Measurements from ENCODE around the gene CABP1. TPM values are rescaled to one million over a fixed set of nuclear protein-coding genes. Genes with fewer than 3 reads are reported as not detected.

The CABP1 gene
- total RNA-seq, 2 experiments from 2014 or later, result not detected

DNA sequence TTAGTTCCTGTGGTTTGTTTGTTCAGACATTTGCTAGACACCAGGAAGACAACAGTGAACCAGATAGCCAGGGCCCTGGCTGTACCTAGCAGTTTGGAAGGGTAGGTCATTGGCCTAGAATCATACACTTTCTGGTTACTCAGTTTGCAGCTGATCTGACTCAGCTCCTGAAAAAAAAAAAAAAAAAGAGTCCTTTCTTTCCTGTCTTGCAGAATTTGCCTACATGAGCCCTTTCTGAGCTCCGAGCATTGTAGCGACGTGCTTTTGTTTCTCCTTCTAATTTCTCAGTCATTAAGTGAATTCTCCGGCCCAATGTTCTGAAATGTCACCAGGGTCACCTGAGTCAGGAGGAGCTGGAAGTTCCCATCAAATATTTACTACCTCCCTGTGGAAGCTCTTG, 2.4 kb downstream of the CABP1 start:
- no peak overlapping the region for H3K4me3 Mint-ChIP-seq
- peaks cover 9% of the 10 kb centered on the region for H3K4me1 Mint-ChIP-seq (ENCODE audit: low read depth)
- peaks cover 46% of the 10 kb centered on the region for H3K27me3 Mint-ChIP-seq (ENCODE audit: low read depth)
- H3K36me3 Mint-ChIP-seq (ENCODE audit: low read depth), result no peaks in the 10 kb centered on the region
- DNase-seq, result no peak
- intact Hi-C loops (cut with micrococcal nuclease), result loop anchor here (5.0 kb wide), 1 partner anchor 209 kb away; no protein-coding TSS in a partner anchor
- H3K27ac Mint-ChIP-seq, result no peak overlapping the region
- H3K9me3 Mint-ChIP-seq, result no peaks in the 10 kb centered on the region
- CTCF ChIA-PET, result no interaction called here

DNA sequence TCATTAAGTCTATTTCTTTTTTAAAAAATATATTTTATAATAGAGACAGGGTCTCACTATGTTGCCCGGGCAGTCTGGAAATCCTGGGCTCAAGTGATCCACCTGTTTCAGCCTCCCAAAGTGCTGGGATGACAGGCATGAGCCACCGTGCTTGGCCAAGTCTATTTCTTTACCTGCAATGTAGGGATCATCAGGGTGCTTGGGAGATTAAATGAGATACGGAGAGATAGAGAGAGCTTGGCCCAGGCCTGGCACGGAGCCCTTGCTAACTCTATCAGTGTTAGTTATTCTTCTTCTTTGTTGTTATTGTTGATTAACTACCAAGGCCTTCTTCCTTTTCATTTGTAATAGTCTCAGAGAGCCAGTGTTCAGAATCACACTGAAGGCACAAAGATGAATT, 3.1 kb downstream of the CABP1 start:
- H3K36me3 Mint-ChIP-seq (ENCODE audit: low read depth), result no peaks in the 10 kb centered on the region
- no peak for DNase-seq
- intact Hi-C loops (cut with micrococcal nuclease), result loop anchor here (5.0 kb wide), 1 partner anchor 209 kb away; no protein-coding TSS in a partner anchor
- H3K9me3 Mint-ChIP-seq, result no peaks in the 10 kb centered on the region
- no peak overlapping the region for H3K27ac Mint-ChIP-seq
- H3K4me3 Mint-ChIP-seq, result no peak overlapping the region
- H3K27me3 Mint-ChIP-seq (ENCODE audit: low read depth), result peaks cover 49% of the 10 kb centered on the region
- peaks cover 12% of the 10 kb centered on the region for H3K4me1 Mint-ChIP-seq (ENCODE audit: low read depth)
- CTCF ChIA-PET, result interaction anchor here (1.2 kb wide), 1 partner anchor 71 kb away, joined by 3 read pairs; no protein-coding TSS in a partner anchor

DNA sequence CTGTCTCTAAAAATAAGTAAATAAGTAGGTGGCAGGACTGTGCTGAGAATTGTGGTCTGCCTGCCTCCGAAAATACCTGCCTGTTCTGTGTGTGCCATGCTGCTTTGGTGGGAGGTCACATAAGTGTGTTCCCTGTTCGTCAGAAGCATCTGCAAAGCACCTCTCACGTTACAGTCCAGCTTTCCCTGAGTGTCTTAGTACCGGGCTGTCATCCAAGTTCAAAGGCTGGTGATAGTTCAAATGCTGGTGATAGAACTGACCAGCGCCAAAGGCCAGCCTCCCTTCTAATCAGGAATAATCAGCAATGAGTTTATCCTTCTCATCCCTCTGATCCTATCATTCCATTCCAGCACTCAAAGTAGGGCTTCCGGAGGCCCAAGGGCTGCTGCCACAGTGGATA, 5.6 kb downstream of the CABP1 start:
- Mint-ChIP-seq H3K4me1 (ENCODE audit: low read depth) (peaks cover 18% of the 10 kb centered on the region), H3K27ac (no peak overlapping the region), H3K9me3 (no peaks in the 10 kb centered on the region), H3K4me3 (no peak overlapping the region), H3K27me3 (ENCODE audit: low read depth) (peaks cover 64% of the 10 kb centered on the region), H3K36me3 (ENCODE audit: low read depth) (no peaks in the 10 kb centered on the region)
- no peak for DNase-seq
- CTCF ChIA-PET, result interaction anchor here (0.7 to 6.3 kb wide), 17 partner anchors 12 to 367 kb away, joined by 3 to 129 read pairs (median 4); partner anchors contain the start of gene POP5
- intact Hi-C loops (cut with micrococcal nuclease), result no loop called here

DNA sequence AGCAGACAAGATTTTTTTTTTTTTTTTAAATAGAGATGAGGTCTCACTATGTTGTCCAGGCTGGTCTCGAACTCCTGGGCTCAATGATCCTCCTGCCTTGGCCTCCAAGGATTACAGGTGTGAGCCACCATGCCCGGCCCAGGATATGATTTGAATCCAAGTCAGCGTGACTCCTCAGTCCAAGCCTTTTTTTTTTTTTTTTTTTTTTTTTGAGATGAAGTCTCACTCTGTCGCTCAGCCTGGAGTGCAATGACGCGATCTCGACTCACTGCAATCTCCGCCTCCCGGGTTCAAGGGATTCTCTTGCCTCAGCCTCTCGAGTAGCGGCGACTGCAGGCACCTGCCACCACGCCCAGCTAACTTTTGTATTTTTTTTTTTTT, 6.9 kb downstream of the CABP1 start:
- Mint-ChIP-seq H3K9me3 (no peaks in the 10 kb centered on the region), H3K4me3 (no peak overlapping the region), H3K4me1 (ENCODE audit: low read depth) (peaks cover 12% of the 10 kb centered on the region), H3K27ac (no peak overlapping the region), H3K27me3 (ENCODE audit: low read depth) (peaks cover 57% of the 10 kb centered on the region), H3K36me3 (ENCODE audit: low read depth) (no peaks in the 10 kb centered on the region)
- intact Hi-C loops (cut with micrococcal nuclease), result loop anchor here (1.0 kb wide), 3 partner anchors 67 to 449 kb away; no protein-coding TSS in a partner anchor
- no peak for DNase-seq
- CTCF ChIA-PET, result interaction anchor here (0.6 to 6.3 kb wide), 24 partner anchors 11 to 462 kb away, joined by 3 to 129 read pairs (median 6); partner anchors contain the start of gene POP5

DNA sequence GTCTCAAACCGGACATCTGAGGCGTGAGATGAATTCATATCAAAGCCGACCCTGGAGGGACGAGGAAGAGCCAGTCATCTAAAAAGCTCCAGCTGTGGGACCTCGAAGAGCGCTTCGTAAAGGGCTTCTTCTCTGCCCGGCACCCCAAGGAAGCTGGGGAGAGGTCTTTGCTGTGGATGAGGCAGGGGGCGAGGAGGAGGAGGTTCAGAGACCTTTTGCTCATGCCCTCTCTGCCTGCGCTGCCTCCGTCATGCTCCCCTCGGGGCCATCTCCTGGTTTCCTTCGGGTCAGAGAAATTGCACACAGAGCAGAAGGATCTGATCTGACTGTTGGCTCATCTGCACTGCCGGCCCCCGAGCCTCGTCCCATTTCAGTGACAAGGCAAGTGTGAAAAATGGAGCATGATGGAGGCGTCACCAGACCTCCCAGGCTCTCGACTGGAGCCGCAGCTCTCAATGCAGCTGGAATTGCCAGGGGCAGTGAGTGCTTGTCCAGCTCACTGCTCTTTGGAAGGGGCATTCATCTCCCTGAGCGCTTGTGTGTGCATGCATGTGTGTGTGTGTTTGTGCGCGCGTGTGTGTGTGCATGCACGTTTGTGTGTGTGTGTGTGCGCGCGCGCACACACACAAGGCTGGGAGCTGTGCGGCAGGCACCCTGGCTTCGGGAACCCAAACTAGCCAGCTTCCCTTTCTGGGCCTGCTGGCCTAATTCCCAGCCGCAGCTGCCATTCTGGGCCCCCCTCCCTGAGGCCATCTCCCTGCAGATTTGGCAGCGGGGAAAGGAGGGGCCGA, 9.2 kb downstream of the CABP1 start:
- no peak for DNase-seq
- H3K9me3 Mint-ChIP-seq, result no peaks in the 10 kb centered on the region
- CTCF ChIA-PET, result interaction anchor here (0.6 to 6.3 kb wide), 49 partner anchors 9 to 636 kb away, joined by 3 to 129 read pairs (median 4); partner anchors contain the start of genes ACADS, CABP1, POP5 and UNC119B

DNA sequence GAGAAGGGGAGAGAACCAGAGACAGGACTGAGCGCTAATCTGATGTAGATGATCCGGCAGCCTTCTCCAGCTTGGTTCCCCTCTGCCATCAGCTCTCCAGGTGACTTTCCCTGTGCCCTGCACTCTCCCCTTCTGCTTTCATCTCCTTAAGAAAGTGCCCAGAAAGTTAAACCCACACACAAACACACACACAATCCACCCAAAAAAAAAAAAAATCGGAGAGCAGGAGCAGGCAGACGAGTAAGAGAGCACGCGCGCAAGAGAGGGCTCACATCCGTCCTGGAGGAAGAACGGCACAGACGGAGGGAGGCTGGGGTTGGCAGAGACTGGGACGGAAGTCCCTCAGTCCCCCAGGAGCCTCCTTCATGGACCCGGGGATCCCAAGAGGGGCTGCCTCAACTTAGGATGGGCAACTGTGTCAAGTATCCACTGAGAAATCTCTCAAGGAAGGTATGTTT, 9.8 kb downstream of the CABP1 start:
- H3K9me3 Mint-ChIP-seq, result no peaks in the 10 kb centered on the region
- intact Hi-C loops (cut with micrococcal nuclease), result no loop called here
- peaks cover 12% of the 10 kb centered on the region for H3K4me1 Mint-ChIP-seq (ENCODE audit: low read depth)
- no peak for DNase-seq
- peaks cover 38% of the 10 kb centered on the region for H3K27me3 Mint-ChIP-seq (ENCODE audit: low read depth)
- CTCF ChIA-PET, result interaction anchor here (0.6 to 6.3 kb wide), 24 partner anchors 8 to 333 kb away, joined by 3 to 129 read pairs (median 5); partner anchors contain the start of genes ACADS and POP5
- no peak overlapping the region for H3K4me3 Mint-ChIP-seq
- H3K27ac Mint-ChIP-seq, result no peak overlapping the region
- no peaks in the 10 kb centered on the region for H3K36me3 Mint-ChIP-seq (ENCODE audit: low read depth)

More for the DNA sequence above, 9.2 kb downstream of the CABP1 start:
- intact Hi-C loops (cut with micrococcal nuclease), result loop anchor here (1.0 to 2.0 kb wide), 4 partner anchors 37 to 461 kb away; no protein-coding TSS in a partner anchor
- Mint-ChIP-seq H3K4me1 (ENCODE audit: low read depth) (peaks cover 12% of the 10 kb centered on the region), H3K4me3 (peak overlapping the region; percentile 20), H3K36me3 (ENCODE audit: low read depth) (no peaks in the 10 kb centered on the region), H3K27me3 (ENCODE audit: low read depth) (peaks cover 41% of the 10 kb centered on the region), H3K27ac (no peak overlapping the region)

DNA sequence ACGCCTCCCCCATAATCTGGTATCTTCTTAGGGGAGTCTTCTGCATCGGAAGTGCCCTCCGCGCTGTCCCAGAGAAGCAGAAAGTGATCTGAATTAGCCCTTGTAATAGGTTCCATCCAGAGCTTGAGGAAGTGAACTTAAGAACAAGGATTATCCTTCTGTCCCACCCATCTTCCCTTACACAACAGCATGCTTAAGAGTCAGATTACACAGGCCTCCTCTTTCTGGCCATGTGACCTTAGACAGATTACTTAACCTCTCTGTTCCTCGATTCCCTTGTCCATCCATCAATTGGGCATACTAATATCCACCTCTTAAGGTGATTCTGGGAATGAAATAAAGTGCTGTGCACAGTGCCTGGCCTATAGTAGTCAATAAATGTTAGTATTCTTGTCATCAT, 11.4 kb downstream of the CABP1 start:
- DNase-seq, result no peak
- no peak overlapping the region for H3K27ac Mint-ChIP-seq
- no peak overlapping the region for H3K4me3 Mint-ChIP-seq
- CTCF ChIA-PET, result interaction anchor here (0.7 to 5.4 kb wide), 5 partner anchors 16 to 320 kb away, joined by 3 to 37 read pairs (median 5); partner anchors contain the start of gene POP5
- intact Hi-C loops (cut with micrococcal nuclease), result no loop called here
- peaks cover 32% of the 10 kb centered on the region for H3K27me3 Mint-ChIP-seq (ENCODE audit: low read depth)
- peaks cover 12% of the 10 kb centered on the region for H3K4me1 Mint-ChIP-seq (ENCODE audit: low read depth)
- no peaks in the 10 kb centered on the region for H3K9me3 Mint-ChIP-seq
- no peaks in the 10 kb centered on the region for H3K36me3 Mint-ChIP-seq (ENCODE audit: low read depth)

DNA sequence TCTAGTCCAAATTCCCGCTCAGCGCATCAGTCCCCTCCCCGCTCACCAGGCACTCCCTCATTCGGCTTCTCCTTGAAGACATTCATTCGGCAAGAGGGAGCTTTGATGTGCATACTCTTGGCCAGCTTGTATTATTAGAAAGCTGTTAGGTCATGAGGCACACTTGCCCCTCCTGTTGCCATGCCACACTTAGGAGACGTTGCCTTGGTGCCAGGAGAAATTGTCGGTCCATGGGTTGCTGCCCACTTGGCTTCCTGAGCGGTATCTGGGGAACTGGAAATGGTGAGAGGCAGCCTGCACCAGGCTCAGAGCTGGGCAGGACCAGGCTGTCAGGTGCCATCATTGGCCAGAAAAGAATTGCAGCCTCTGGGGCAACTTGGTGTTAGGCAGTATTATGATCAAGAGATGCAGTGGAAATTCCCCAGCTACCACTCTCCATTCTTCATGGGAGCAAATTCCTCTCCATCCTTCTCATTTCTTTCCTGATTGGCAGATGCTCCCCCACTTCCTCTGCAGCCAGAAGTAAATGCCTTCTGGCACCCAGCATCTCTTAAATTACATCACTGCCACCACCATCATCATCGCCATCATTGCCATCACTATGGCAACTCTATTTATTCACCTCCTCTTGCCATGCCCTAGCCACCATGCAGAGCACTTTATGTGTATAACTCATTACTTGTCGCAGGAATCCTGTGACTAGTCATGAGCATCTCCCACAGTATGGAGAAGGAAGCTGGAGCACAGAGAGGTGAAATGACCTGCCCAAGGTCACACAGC, 12.4 kb downstream of the CABP1 start:
- Mint-ChIP-seq H3K36me3 (ENCODE audit: low read depth) (no peaks in the 10 kb centered on the region), H3K27ac (no peak overlapping the region), H3K4me3 (no peak overlapping the region), H3K9me3 (no peaks in the 10 kb centered on the region), H3K4me1 (ENCODE audit: low read depth) (peaks cover 10% of the 10 kb centered on the region), H3K27me3 (ENCODE audit: low read depth) (peaks cover 28% of the 10 kb centered on the region)
- no peak for DNase-seq
- CTCF ChIA-PET, result interaction anchor here (0.7 to 1.4 kb wide), 3 partner anchors 70 to 319 kb away, joined by 3 to 5 read pairs (median 5); no protein-coding TSS in a partner anchor
- intact Hi-C loops (cut with micrococcal nuclease), result no loop called here

DNA sequence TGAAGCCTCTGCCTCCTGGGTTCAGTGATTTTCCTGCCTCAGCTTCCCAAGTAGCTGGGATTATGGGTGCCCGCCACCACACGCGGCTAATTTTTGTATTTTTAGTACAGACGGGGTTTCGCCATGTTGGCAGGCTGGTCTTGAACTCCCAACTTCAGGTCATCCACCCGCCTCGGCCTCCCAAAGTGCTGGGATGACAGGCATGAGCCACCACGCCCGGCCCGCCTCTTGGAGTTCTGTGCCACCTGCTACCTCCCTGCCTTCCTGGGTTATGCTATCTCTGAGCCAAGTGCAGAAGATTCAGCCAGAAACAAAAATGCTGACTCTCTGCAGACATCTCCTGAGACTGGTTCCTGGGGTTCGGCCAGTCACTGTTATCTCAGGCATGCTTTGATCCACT, 13.2 kb downstream of the CABP1 start:
- Mint-ChIP-seq H3K9me3 (no peaks in the 10 kb centered on the region), H3K4me3 (no peak overlapping the region), H3K27ac (no peak overlapping the region), H3K4me1 (ENCODE audit: low read depth) (peaks cover 7% of the 10 kb centered on the region), H3K36me3 (ENCODE audit: low read depth) (no peaks in the 10 kb centered on the region), H3K27me3 (ENCODE audit: low read depth) (peaks cover 25% of the 10 kb centered on the region)
- intact Hi-C loops (cut with micrococcal nuclease), result no loop called here
- CTCF ChIA-PET, result no interaction called here
- no peak for DNase-seq

DNA sequence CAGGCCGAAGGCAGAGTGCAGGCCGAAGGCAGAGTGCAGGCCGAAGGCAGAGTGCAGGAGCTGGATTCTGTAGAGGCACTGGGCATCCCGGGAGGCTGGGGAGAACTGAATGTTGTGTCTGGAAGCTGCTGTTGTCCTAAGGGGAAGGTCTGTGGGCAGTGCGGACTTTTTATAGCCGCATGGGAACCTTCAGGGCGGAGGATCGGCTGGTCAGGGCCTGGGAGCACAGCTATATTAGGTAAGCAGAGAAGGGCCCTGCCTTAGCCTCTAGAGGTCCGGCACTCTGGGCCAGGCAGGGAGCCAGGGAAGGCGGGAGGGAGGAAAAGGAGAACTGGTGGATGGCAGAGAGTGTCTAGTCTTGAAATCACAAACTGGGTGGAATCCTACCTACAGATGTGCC, 14.2 kb downstream of the CABP1 start:
- Mint-ChIP-seq H3K4me3 (no peak overlapping the region), H3K4me1 (ENCODE audit: low read depth) (no peaks in the 10 kb centered on the region), H3K27me3 (ENCODE audit: low read depth) (peaks cover 16% of the 10 kb centered on the region), H3K27ac (no peak overlapping the region), H3K9me3 (no peaks in the 10 kb centered on the region), H3K36me3 (ENCODE audit: low read depth) (no peaks in the 10 kb centered on the region)
- intact Hi-C loops (cut with micrococcal nuclease), result no loop called here
- CTCF ChIA-PET, result interaction anchor here (0.6 to 1.2 kb wide), 2 partner anchors 10 to 306 kb away, joined by 3 to 4 read pairs; no protein-coding TSS in a partner anchor
- DNase-seq, result no peak

DNA sequence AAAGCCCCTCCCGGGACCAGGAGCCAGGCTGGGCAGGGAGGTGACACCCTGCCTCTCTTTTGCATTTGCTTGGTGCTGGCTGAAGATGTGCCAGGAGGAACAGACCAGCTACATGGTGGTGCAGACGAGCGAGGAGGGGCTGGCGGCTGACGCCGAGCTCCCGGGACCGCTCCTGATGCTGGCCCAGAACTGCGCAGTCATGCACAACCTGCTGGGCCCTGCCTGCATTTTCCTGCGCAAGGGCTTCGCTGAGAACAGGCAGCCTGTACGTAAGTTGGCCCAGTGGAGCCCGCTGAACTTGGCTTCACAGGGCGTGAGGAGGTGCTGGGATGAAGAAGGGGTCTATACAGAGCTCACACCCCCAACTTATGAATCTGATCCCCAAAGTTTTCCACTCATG, 15.6 kb downstream of the CABP1 start:
- intact Hi-C loops (cut with micrococcal nuclease), result no loop called here
- DNase-seq, result no peak
- H3K36me3 Mint-ChIP-seq (ENCODE audit: low read depth), result no peaks in the 10 kb centered on the region
- CTCF ChIA-PET, result interaction anchor here (0.6 to 6.0 kb wide), 2 partner anchors 8 to 186 kb away, joined by 3 to 55 read pairs; partner anchors contain the start of gene SRSF9
- H3K27me3 Mint-ChIP-seq (ENCODE audit: low read depth), result peaks cover 8% of the 10 kb centered on the region
- no peaks in the 10 kb centered on the region for H3K9me3 Mint-ChIP-seq
- no peak overlapping the region for H3K4me3 Mint-ChIP-seq
- H3K4me1 Mint-ChIP-seq (ENCODE audit: low read depth), result no peaks in the 10 kb centered on the region
- H3K27ac Mint-ChIP-seq, result no peak overlapping the region
